Kasumi-1 (cell line): ENCODE results near the gene PDCD5.
"Not testable (repeated sequence)": the region's sequence is repeated elsewhere in the genome, so short reads cannot be mapped to it uniquely, and the experiment has no call there.

ENCODE experiments used
- DNase-seq, 2 experiments: peaks; one replicate each; lab custom pipeline; 2025; lab: John Stamatoyannopoulos, UW

PDCD5 gene

DNA sequence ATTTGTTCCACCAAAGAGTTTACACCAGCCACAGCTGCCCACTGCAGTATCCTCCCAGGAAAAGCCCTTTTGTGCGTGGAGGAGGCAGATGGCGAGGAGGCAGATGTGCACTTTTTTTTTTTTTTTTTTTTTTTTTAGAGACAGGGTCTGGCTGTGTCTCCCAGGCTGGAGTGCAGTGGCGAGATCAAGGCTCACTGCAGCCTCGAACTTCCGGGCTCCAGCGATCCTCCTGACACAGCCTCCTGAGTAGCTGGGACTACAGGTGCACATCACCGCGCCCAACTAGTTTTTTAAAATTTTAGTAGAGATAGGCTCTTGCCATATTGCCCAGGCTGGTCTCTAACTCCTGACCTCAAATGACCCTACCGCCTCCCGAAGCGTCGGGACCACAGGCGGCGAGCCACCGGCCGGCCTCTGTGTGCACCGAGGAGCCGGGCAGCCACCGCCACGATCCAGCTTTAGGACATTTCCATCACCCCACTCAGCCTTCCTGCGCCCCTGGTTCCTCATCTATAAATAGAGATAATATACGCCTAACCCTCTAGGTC is 563 bp upstream of the PDCD5 start:
- DNase-seq: no peak

DNA sequence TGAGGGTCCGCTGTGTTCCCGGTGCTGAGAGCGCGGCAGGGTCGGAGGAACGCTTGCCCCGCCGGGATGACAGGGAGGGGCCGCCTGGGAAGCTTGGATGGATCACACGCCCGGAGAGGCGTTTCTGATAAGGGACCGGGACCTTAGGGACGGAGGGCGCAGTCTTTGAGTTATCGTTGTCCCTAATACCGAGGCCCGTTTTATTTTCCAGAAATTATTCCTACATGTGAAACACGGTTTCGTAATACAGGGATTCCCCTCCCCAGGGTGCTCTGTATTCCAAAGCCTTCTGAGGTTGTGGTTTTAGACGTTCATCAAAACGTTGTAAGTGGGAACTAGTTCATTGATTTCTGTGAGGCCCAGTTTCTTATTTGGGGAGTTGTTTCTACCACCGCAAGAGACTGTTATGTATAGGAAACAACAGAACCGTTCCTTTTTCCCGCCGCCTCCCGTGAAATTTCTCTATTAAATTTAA is 752 bp downstream of the PDCD5 start:
- DNase-seq: no peak

DNA sequence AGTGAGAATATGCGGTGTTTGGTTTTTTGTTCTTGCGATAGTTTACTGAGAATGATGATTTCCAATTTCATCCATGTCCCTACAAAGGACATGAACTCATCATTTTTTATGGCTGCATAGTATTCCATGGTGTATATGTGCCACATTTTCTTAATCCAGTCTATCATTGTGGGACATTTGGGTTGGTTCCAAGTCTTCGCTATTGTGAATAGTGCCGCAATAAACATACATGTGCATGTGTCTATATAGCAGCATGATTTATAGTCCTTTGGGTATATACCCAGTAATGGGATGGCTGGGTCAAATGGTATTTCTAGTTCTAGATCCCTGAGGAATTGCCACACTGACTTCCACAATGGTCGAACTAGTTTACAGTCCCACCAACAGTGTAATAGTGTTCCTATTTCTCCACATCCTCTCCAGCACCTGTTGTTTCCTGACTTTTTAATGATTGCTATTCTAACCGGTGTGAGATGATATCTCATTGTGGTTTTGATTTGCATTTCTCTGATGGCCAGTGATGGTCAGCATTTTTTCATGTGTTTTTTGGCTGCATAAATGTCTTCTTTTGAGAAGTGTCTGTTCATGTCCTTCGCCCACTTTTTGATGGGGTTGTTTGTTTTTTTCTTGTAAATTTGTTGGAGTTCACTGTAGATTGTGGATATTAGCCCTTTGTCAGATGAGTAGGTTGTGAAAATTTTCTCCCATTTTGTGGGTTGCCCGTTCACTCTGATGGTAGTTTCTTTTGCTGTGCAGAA is 6.9 kb downstream of the PDCD5 start:
- DNase-seq: not testable (repeated sequence)

DNA sequence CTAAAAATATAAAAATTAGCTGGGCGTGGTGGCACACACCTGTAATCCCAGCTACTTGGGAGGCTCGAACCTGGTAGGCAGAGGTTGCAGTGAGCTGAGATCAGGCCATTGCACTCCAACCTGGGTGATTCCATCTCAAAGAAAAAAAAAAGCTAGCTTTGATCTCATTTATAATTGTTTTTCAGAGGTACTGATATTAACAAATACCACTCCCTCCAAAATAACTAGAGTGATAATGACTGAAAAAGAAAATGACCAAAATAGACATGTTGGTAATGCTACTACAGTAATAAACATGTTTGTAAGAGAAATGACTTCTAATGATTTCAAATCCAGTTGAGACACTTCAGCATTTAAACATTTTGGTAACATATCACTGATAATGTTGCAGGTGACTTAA is 13.0 kb downstream of the PDCD5 start:
- DNase-seq: no peak

DNA sequence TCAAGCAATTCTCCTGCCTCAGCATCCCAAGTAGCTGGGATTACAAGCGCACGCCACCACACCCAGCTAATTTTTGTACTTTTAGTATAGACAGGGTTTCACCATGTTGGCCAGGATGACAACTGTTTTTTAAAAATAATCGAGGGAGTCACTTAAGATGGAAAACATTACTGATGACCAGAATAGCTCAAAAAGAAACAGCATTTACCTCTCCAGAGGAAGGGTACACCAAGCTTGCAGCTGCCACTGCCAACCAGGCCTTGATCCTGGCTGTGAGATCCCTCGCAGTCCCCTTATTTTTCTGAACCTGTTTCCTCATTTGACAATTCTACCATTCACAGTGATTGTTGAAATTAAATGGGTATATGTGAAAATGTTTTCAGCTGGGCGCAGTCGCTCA is 14.5 kb downstream of the PDCD5 start:
- no peak for DNase-seq

GRCh38 chr19:32598022-32598421 is 17.0 kb downstream of the PDCD5 start:
- no peak for DNase-seq

GRCh38 chr19:32599258-32599657 is 18.3 kb downstream of the PDCD5 start:
- DNase-seq: no peak

DNA sequence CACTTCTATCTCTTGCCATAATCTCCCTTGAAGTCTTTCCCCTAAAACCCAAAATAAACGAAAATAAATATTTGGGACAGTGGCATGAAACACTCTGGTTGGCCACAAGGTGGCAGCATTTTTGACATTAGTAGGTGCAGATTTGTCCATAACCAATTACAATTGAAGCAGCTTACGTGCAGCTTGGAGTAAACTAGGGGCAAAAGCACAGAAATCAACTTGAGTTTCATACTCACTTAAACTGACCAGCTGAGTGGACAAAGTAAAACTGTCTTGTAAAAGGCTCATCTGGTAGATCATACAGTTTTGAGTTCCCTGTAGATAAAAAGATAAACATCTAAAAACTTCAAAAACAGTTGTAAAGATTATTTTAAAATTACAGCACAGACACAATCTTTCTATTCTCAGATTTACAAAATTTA is 18.8 kb downstream of the PDCD5 start:
- peak; percentile 55 to 84 for DNase-seq

GRCh38 chr19:32603961-32604360 is 23.0 kb downstream of the PDCD5 start:
- DNase-seq: no peak

GRCh38 chr19:32605544-32605943 is 24.6 kb downstream of the PDCD5 start:
- no peak for DNase-seq

- DNase-seq: no peak
Observed at GRCh38 chr19:32606289-32606688, 25.3 kb downstream of the PDCD5 start.

DNA sequence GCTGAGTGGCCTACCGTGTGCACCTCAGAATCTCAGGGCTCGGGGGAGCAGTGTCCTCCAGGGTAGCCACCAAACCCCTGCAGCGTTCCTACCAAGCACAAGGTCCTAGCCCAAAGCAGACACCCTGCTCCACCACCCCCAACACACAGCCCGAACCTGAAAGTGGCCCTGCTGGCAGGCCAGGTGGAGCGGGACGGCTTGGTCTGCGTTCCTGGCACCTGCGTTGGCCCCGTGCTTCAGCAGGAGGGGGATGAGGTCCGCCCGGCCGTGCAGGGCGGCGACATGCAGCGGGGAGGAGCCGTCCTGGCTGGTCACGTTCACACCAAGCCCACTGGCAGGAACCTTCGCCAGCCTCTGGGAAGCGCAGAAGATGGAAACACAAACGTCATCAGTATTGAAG is 26.5 kb downstream of the PDCD5 start:
- DNase-seq: no peak

DNA sequence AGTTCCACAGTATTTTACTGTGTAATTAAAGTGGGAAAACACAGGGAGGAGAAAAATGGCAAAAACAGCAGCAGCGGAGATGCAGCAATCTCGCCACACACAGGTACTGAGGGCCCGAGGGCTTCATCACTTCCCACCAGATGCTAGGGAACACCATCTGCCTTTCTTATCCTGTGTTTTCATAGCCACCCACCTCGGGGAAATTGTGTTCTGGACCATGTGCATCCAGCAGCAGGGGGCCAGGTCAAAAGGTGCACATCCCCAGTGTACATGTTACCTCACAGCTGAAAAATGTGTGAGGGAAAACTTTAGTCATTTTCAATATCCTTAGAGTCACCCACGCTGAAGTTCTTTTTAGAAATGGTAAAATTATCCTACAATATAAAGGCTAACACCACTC is 30.2 kb downstream of the PDCD5 start:
- no peak for DNase-seq

GRCh38 chr19:32613008-32613407 is 32.0 kb downstream of the PDCD5 start:
- DNase-seq: no peak

DNA sequence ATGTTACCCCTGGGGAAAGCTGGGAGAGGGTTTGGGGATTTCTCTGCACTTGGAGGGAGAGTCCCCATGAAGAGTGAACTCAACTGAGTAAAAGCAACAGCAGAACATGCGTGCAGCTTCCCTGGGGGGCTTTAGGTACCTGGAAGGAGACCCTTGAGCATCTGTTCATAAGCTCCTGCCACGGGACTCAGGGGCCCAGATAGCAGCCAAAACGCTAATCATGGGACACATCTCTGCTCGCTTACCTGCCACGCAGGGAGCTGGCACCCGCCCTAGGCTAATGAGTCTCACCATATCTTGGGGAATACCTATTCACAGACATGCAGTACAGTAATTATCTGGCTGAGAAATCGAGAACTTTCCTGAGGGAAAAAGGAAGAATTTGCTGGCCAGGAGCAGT is 33.9 kb downstream of the PDCD5 start:
- DNase-seq: no peak

- DNase-seq: no peak
Observed at GRCh38 chr19:32615569-32615968, 34.6 kb downstream of the PDCD5 start.

GRCh38 chr19:32619051-32619685 is 38.2 kb downstream of the PDCD5 start:
- DNase-seq: no peak

GRCh38 chr19:32622002-32622401 is 41.0 kb downstream of the PDCD5 start:
- DNase-seq: no peak

DNA sequence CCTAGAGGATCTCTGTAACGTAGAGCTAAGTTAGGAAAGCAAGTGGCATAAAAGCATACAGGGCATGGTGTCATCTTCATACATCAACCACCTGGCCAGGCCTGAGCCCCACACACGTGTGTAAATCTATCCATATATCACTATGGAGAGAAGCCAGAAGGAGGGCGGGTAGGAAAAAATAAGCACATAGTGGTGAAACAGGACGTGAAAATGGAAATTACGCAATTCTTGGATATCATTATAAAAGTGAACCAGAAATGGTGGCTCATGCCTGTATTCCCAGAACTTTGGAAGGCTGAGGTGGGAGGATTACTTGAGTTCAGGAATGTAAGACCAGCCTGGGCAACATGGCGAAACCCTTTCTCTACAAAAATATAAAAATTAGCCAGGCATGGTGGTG is 43.4 kb downstream of the PDCD5 start:
- no peak for DNase-seq

- DNase-seq: no peak
Observed at GRCh38 chr19:32626969-32627368, 46.0 kb downstream of the PDCD5 start.

GRCh38 chr19:32627714-32628270 is 46.8 kb downstream of the PDCD5 start:
- DNase-seq: no peak

GRCh38 chr19:32630338-32630737 is 49.3 kb downstream of the PDCD5 start:
- DNase-seq: peak in 1 of 2 experiments; percentile 1

- no peak for DNase-seq
Observed at GRCh38 chr19:32631381-32631780, 50.4 kb downstream of the PDCD5 start.
